ENCODE data around the gene FARS2. TPM values are rescaled to one million over a fixed set of nuclear protein-coding genes. Genes with fewer than 3 reads are reported as not detected.

Gene FARS2
- total RNA-seq, 4 donors from 2014 or later = 2.6 to 21.9 (median 15.0) TPM

- no peaks in the 10 kb centered on the region for H3K9me3 ChIP-seq
- no peak overlapping the region for H3K4me3 ChIP-seq
- TF ChIP-seq POLR2A (IDR thresholded peaks at IDR 0.05) (no peak), EP300 (IDR thresholded peaks at IDR 0.05; ENCODE audit: low read depth) (no peak), POLR2AphosphoS5 (IDR thresholded peaks at IDR 0.05) (no peak), CTCF (IDR thresholded peaks at IDR 0.05) (no peak)
- 69 to 80% methylated on average over 1 to 9 of the region's 9 CpGs for WGBS, 2 donors (ENCODE audit: low coverage in 1 of 2)
- in situ Hi-C loops (cut with MboI; ENCODE audit: low pct_ligation_motif_present in 1 of 4, low pct_unique_long_range_greater_than_20kb in 1 of 4, low sequenced_read_pairs in 3 of 4) = no loop called here
- H3K27ac ChIP-seq = no peak overlapping the region
- no peaks in the 10 kb centered on the region for H3K27me3 ChIP-seq
- H3K4me1 ChIP-seq = no peaks in the 10 kb centered on the region
- no peak for DNase-seq
- intact Hi-C loops (cut with DNase I; ENCODE audit: low total_unique reads) = no loop called here
- no peaks in the 10 kb centered on the region for H3K36me3 ChIP-seq
Observed at GRCh38 chr6:5764401-5764955, 503.2 kb downstream of the FARS2 start.

- in situ Hi-C loops (cut with MboI; ENCODE audit: low pct_ligation_motif_present in 1 of 4, low pct_unique_long_range_greater_than_20kb in 1 of 4, low sequenced_read_pairs in 3 of 4) (no loop called here), intact Hi-C loops (cut with DNase I; ENCODE audit: low total_unique reads) (no loop called here)
- H3K4me3 ChIP-seq = no peak overlapping the region
- H3K4me1 ChIP-seq = no peaks in the 10 kb centered on the region
- TF ChIP-seq POLR2AphosphoS5 (IDR thresholded peaks at IDR 0.05) = no peak
- no peak for TF ChIP-seq EP300 (IDR thresholded peaks at IDR 0.05; ENCODE audit: low read depth)
- no peak for TF ChIP-seq CTCF (IDR thresholded peaks at IDR 0.05)
- TF ChIP-seq POLR2A (IDR thresholded peaks at IDR 0.05) = no peak
- WGBS, 2 donors (ENCODE audit: low coverage in 1 of 2) = 90% methylated on average over 17 of the region's 17 CpGs; no CpG with 5 or more reads in 1 of the 2 donors
- no peaks in the 10 kb centered on the region for H3K27me3 ChIP-seq
- DNase-seq = no peak
- no peaks in the 10 kb centered on the region for H3K36me3 ChIP-seq
- no peak overlapping the region for H3K27ac ChIP-seq
- H3K9me3 ChIP-seq = no peaks in the 10 kb centered on the region
Observed at GRCh38 chr6:5765141-5765760, 503.9 kb downstream of the FARS2 start.

DNA sequence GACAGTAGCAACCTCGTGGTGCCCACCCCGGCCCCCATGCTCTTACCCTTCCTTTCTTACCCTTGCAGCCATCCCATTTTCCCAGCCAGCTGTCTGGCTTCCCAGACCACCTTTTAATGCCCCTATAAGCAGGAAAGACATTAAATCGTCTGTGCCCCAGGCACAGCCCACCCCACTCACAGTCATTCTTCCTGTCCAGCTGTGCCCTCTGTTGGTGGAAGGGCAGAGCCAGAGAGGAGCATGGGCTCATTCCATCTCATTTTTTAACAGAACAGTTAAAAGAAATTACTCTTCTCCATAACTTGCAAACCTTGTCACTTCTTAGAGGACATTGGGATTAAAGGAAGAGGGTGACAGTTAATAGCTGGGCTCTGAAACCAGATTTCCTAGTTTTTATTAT is 504.9 kb downstream of the FARS2 start:
- no peak overlapping the region for H3K4me3 ChIP-seq
- TF ChIP-seq POLR2AphosphoS5 (IDR thresholded peaks at IDR 0.05) (no peak), POLR2A (IDR thresholded peaks at IDR 0.05) (no peak), CTCF (IDR thresholded peaks at IDR 0.05) (no peak), EP300 (IDR thresholded peaks at IDR 0.05; ENCODE audit: low read depth) (no peak)
- no peaks in the 10 kb centered on the region for H3K4me1 ChIP-seq
- H3K27ac ChIP-seq = no peak overlapping the region
- in situ Hi-C loops (cut with MboI; ENCODE audit: low pct_ligation_motif_present in 1 of 4, low pct_unique_long_range_greater_than_20kb in 1 of 4, low sequenced_read_pairs in 3 of 4) = no loop called here
- WGBS, 2 donors (ENCODE audit: low coverage in 1 of 2) = 75 to 82% methylated on average over 3 of the region's 3 CpGs
- no peaks in the 10 kb centered on the region for H3K36me3 ChIP-seq
- no peak for DNase-seq
- H3K9me3 ChIP-seq = no peaks in the 10 kb centered on the region
- H3K27me3 ChIP-seq = no peaks in the 10 kb centered on the region
- intact Hi-C loops (cut with DNase I; ENCODE audit: low total_unique reads) = no loop called here

GRCh38 chr6:5767471-5767870 is 506.2 kb downstream of the FARS2 start:
- in situ Hi-C loops (cut with MboI; ENCODE audit: low pct_ligation_motif_present in 1 of 4, low pct_unique_long_range_greater_than_20kb in 1 of 4, low sequenced_read_pairs in 3 of 4) = no loop called here
- TF ChIP-seq POLR2A (IDR thresholded peaks at IDR 0.05) = no peak
- TF ChIP-seq EP300 (IDR thresholded peaks at IDR 0.05; ENCODE audit: low read depth) = no peak
- TF ChIP-seq CTCF (IDR thresholded peaks at IDR 0.05) = no peak
- TF ChIP-seq POLR2AphosphoS5 (IDR thresholded peaks at IDR 0.05) = no peak
- Histone ChIP-seq H3K36me3 (no peaks in the 10 kb centered on the region), H3K4me3 (no peak overlapping the region), H3K27me3 (no peaks in the 10 kb centered on the region), H3K9me3 (no peaks in the 10 kb centered on the region), H3K4me1 (no peaks in the 10 kb centered on the region), H3K27ac (no peak overlapping the region)
- 96 to 100% methylated on average over 2 of the region's 2 CpGs for WGBS, 2 donors (ENCODE audit: low coverage in 1 of 2)
- DNase-seq = no peak
- intact Hi-C loops (cut with DNase I; ENCODE audit: low total_unique reads) = no loop called here

Measured in transverse colon (tissue), 4 donors.